ENCODE data around the gene PYGO2. TPM values are rescaled to one million over a fixed set of nuclear protein-coding genes. Genes with fewer than 3 reads are reported as not detected.

The PYGO2 gene
- total RNA-seq, 1 donor from 2014 or later, result 27.4 TPM

DNA sequence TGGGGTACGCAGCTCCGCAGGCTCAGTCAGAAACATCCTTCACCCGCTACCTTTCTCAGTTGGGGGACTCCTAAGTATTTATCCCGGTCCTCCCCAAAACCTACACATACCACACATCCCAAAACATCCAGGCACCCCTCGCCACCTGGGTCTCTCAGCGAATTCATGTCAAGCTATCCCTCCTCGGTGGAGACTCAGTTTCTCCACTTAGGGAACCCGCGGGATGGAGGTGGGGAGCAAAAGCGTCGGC lies 39.8 kb upstream of the PYGO2 start:
- DNase-seq, result no peak
- ATAC-seq, result no peak
- no peaks in the 10 kb centered on the region for H3K9me3 ChIP-seq
- H3K27ac ChIP-seq, result peak overlapping the region; percentile 86
- H3K36me3 ChIP-seq, result no peaks in the 10 kb centered on the region
- peak overlapping the region; percentile 97 for H3K4me3 ChIP-seq
- no peaks in the 10 kb centered on the region for H3K27me3 ChIP-seq (ENCODE audit: low read depth)
- TF ChIP-seq, protein P1, sequence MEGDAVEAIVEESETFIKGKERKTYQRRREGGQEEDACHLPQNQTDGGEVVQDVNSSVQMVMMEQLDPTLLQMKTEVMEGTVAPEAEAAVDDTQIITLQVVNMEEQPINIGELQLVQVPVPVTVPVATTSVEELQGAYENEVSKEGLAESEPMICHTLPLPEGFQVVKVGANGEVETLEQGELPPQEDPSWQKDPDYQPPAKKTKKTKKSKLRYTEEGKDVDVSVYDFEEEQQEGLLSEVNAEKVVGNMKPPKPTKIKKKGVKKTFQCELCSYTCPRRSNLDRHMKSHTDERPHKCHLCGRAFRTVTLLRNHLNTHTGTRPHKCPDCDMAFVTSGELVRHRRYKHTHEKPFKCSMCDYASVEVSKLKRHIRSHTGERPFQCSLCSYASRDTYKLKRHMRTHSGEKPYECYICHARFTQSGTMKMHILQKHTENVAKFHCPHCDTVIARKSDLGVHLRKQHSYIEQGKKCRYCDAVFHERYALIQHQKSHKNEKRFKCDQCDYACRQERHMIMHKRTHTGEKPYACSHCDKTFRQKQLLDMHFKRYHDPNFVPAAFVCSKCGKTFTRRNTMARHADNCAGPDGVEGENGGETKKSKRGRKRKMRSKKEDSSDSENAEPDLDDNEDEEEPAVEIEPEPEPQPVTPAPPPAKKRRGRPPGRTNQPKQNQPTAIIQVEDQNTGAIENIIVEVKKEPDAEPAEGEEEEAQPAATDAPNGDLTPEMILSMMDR (IDR thresholded peaks at IDR 0.05), result no peak
- H3K4me1 ChIP-seq, result peaks cover 49% of the 10 kb centered on the region
- intact Hi-C loops (cut with DNase I), result no loop called here

DNA sequence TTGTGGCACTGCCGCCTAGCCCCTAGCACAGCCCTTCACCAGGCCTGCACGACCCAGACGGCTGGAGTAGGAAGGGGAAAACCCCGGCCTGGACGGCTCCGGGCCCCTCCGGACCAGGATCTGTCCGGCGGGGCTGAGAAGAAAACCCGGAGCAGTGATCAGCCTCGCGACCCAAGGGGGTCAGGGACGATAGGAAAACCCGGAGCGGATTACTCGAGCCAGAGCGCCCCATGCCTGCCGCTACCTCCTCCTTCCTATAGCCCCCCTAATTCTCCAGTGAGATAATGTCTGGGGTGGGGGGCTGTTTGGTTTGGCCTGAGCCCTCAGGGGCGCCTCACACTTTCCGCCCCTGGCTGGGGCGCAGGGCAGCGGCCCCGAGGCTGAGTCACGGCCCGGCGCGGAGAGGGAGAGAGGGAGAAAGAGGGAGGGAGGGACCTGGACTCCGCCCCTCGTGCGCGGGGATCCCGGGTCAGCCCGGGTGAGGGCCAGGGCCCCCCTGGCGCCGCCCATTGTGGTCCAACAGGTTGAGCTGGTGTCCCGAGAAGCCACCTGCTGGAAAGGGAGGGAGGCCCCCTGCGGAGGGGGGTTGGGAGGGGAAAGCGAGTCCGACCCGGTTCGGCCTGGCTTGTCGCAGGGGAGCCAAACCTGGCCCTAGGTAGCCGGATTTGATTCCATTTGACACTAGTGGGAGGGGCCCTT lies 39.3 kb upstream of the PYGO2 start:
- TF ChIP-seq, protein P1 (IDR thresholded peaks at IDR 0.05), result no peak
- Histone ChIP-seq H3K27ac (peak overlapping the region; percentile 86), H3K9me3 (no peaks in the 10 kb centered on the region), H3K4me3 (peak overlapping the region; percentile 97), H3K36me3 (no peaks in the 10 kb centered on the region), H3K27me3 (ENCODE audit: low read depth) (no peaks in the 10 kb centered on the region), H3K4me1 (peaks cover 48% of the 10 kb centered on the region)
- peak; percentile 96 for DNase-seq
- ATAC-seq, result peak; percentile 77 to 82
- intact Hi-C loops (cut with DNase I), result no loop called here

DNA sequence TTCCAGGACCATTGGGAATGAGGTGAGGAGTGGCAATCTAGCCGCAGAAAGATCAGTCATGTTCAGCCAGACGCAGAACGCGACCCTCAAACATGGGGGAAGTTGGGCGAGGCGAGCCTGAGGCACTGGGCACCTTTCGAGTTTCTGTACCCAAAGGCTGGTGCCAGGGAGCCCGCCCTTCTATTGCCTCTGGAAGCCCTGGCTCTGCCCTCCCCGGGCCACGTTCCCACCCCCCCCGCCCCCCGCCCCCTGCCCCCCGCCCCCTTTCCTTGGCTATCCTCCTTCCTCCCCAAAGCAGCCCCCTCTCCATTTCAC lies 38.8 kb upstream of the PYGO2 start:
- H3K4me1 ChIP-seq, result peaks cover 48% of the 10 kb centered on the region
- no peaks in the 10 kb centered on the region for H3K36me3 ChIP-seq
- H3K27ac ChIP-seq, result peak overlapping the region; percentile 86
- no peak for ATAC-seq
- peak overlapping the region; percentile 97 for H3K4me3 ChIP-seq
- H3K27me3 ChIP-seq (ENCODE audit: low read depth), result no peaks in the 10 kb centered on the region
- H3K9me3 ChIP-seq, result no peaks in the 10 kb centered on the region
- peak; percentile 66 for DNase-seq
- TF ChIP-seq, protein P1 (IDR thresholded peaks at IDR 0.05), result no peak
- intact Hi-C loops (cut with DNase I), result no loop called here

DNA sequence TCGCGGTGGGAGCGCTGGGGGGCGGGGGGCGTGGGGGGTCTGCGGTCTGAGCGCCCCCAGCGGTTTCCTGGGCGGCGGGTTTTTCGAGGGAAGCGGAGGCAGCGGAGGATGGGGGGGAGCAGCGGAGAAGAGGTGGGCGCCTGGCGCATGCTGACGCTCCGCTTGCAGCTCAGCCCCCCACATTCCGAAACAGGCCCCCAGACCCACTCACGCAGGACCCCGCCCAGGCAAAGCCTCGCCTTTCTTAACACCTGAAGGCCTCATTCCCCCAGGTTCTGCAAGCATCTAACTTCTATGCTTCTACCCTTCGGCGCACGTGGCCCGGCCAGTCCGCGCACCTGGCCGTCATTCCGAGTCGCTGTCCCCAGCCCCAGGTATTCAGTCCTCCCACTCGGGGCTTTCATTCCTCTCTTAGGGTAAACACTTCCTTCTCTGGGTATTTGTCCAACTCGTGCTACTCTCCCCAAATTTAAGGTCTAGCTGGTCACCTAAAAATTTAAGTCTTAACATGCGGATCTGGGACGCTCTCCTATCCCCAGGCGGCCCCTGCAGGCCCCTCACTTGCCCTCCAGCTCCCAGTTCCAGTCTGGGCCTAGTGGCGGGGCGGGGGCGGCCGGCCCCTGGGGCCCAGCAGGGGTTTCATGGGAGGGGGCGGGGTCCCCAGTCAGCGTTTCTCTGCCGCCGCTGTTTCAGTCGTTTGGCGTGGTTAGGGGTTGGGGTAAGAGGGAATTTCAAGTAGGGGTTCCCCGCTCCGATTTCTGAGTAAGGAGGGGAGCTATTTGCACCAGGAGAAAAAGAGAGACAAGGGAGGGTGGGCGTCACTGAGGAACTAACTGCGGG lies 38.2 kb upstream of the PYGO2 start:
- intact Hi-C loops (cut with DNase I), result no loop called here
- H3K4me3 ChIP-seq, result peak overlapping the region; percentile 97
- H3K27me3 ChIP-seq (ENCODE audit: low read depth), result no peaks in the 10 kb centered on the region
- DNase-seq (no peak), ATAC-seq (no peak)
- H3K9me3 ChIP-seq, result no peaks in the 10 kb centered on the region
- TF ChIP-seq, protein P1 (IDR thresholded peaks at IDR 0.05), result no peak
- peaks cover 42% of the 10 kb centered on the region for H3K4me1 ChIP-seq
- H3K27ac ChIP-seq, result peak overlapping the region; percentile 86
- H3K36me3 ChIP-seq, result no peaks in the 10 kb centered on the region

DNA sequence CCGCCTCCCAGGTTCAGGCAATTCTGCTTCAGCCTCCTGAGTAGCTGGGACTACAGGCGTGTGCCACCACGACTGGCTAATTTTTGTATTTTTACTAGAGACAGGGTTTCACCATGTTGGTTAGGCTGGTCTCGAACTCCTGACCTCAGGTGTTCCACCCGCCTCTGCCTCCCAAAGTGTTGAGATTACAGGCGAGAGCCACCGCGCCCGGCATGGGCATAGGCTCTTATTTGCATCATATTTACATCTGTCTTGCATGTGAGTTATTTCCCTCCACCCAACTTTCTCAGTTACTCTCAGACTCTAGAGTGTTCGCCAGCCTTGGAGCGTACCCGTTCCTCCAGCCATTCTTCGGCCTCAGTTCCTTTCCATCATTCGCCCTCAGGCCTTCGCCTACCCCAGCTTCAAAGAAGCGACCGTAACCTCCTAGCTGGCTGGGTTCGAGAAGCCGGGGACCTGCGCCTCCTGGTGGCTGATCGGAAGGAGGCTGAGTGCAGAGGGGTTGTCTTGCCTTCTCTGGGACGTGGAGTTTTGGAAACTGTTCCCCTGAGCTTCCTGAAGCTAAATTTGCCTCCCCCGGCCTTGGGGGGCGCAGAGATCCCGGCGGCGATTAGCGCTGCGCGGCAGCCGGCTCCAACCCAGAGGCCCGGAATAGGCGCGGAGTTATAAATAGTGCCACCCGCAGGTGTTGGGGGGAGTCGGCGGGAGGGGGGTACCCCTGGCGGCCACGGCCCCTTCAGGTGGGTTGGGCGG lies 37.4 kb upstream of the PYGO2 start:
- ATAC-seq, result no peak
- peak; percentile 79 for DNase-seq
- peak overlapping the region; percentile 97 for H3K4me3 ChIP-seq
- intact Hi-C loops (cut with DNase I), result no loop called here
- H3K27me3 ChIP-seq (ENCODE audit: low read depth), result no peaks in the 10 kb centered on the region
- TF ChIP-seq, protein P1 (IDR thresholded peaks at IDR 0.05), result peak; percentile 87
- H3K36me3 ChIP-seq, result no peaks in the 10 kb centered on the region
- peaks cover 34% of the 10 kb centered on the region for H3K4me1 ChIP-seq
- peak overlapping the region; percentile 86 for H3K27ac ChIP-seq
- H3K9me3 ChIP-seq, result no peaks in the 10 kb centered on the region

All from lower lobe of right lung (tissue), 2 donors.